ENCODE data around the gene MYO18B. TPM values are rescaled to one million over a fixed set of nuclear protein-coding genes. Genes with fewer than 3 reads are reported as not detected.

MYO18B gene
- total and polyA plus RNA-seq, 2 donors from 2014 or later, result 0.19 to 0.41 TPM

DNA sequence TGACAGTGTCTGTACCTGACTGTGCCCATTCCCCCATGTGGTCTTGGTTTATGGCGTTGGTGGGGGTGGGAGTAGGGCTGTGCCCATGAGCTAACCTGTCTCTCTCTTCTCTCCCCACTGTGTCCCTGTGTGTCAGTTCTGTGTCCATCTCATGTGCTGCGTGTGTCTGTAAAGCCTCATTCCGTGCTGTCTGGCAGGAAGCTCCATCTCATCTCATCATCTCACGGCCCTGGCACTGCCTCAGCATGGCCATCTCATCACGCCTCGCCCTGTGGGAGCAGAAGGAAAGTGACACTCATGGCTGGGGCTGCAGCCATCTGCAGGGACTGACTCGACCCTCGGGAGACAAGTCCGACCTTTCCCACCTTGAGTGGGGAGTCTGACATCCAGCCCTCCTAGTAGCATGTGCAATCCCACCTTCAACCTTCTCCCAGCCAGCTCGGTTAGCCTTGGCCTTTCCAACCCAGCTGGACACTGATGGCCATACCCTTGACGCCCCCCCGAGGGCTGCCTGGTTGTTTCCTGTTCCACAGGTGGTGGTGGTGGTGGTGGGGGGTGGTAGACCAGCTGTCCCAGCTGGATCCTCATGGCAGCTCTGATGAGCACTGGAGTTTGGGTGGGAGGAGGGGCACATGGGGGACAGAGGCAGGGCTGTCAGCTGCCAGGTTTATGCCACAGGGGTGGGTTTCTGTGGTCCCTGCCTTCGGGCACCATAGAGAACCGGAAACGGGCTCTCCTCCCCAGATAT lies 19.0 kb downstream of the MYO18B start:
- Histone ChIP-seq H3K4me1 (ENCODE audit: control insufficient read depth in 2 of 3, insufficient read depth in 2 of 3, low read depth in 1 of 3, low read length in 3 of 3) (no peaks in the 10 kb centered on the region), H3K36me3 (ENCODE audit: control insufficient read depth in 2 of 3, insufficient read depth in 3 of 3, low read length in 3 of 3) (no peaks in the 10 kb centered on the region), H3K27ac (ENCODE audit: low read depth in 2 of 2, low read length in 2 of 2) (no peak overlapping the region), H3K4me3 (ENCODE audit: low read length in 3 of 3) (no peak overlapping the region), H3K27me3 (ENCODE audit: control insufficient read depth, insufficient read depth, low read length) (no peaks in the 10 kb centered on the region), H3K9me3 (ENCODE audit: control insufficient read depth in 2 of 3, insufficient read depth in 1 of 3, low read length in 3 of 3) (no peaks in the 10 kb centered on the region), H3K9ac (ENCODE audit: low read length in 3 of 3) (no peak overlapping the region)
- TF ChIP-seq, protein P1, sequence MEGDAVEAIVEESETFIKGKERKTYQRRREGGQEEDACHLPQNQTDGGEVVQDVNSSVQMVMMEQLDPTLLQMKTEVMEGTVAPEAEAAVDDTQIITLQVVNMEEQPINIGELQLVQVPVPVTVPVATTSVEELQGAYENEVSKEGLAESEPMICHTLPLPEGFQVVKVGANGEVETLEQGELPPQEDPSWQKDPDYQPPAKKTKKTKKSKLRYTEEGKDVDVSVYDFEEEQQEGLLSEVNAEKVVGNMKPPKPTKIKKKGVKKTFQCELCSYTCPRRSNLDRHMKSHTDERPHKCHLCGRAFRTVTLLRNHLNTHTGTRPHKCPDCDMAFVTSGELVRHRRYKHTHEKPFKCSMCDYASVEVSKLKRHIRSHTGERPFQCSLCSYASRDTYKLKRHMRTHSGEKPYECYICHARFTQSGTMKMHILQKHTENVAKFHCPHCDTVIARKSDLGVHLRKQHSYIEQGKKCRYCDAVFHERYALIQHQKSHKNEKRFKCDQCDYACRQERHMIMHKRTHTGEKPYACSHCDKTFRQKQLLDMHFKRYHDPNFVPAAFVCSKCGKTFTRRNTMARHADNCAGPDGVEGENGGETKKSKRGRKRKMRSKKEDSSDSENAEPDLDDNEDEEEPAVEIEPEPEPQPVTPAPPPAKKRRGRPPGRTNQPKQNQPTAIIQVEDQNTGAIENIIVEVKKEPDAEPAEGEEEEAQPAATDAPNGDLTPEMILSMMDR (IDR thresholded peaks at IDR 0.05; ENCODE audit: borderline replicate concordance, extremely low read depth, insufficient read depth), result no peak
- FAIRE-seq (no peak), DNase-seq (no peak)
- intact Hi-C loops (cut with DNase I), result no loop called here

DNA sequence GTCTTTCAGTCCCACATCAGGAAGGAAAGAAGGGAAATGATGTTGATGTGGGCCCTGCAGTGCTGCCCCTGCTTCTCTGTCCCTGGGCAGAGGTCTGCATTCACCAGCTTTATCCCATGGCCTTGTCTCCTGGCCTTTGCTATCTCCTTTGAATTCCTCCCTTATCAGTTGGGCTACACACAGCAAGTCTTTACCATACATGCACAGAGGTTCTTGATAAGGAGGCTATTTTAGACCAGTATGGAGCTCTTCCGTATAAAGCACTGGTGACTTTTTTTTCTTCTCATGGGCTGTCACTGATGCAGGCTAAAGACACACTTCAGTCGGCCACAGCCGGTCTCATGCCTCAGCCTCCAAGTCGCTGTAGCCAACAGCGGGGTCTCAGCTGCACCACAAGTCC lies 20.2 kb downstream of the MYO18B start:
- Histone ChIP-seq H3K36me3 (ENCODE audit: control insufficient read depth in 2 of 3, insufficient read depth in 3 of 3, low read length in 3 of 3) (no peaks in the 10 kb centered on the region), H3K9me3 (ENCODE audit: control insufficient read depth in 2 of 3, insufficient read depth in 1 of 3, low read length in 3 of 3) (peaks cover 0 to 10% (median 5%) of the 10 kb centered on the region in 3 donors), H3K27ac (ENCODE audit: low read depth in 2 of 2, low read length in 2 of 2) (no peak overlapping the region), H3K27me3 (ENCODE audit: control insufficient read depth, insufficient read depth, low read length) (no peaks in the 10 kb centered on the region), H3K4me1 (ENCODE audit: control insufficient read depth in 2 of 3, insufficient read depth in 2 of 3, low read depth in 1 of 3, low read length in 3 of 3) (no peaks in the 10 kb centered on the region), H3K4me3 (ENCODE audit: low read length in 3 of 3) (no peak overlapping the region), H3K9ac (ENCODE audit: low read length in 3 of 3) (no peak overlapping the region)
- intact Hi-C loops (cut with DNase I), result no loop called here
- no peak for DNase-seq
- TF ChIP-seq, protein P1 (IDR thresholded peaks at IDR 0.05; ENCODE audit: borderline replicate concordance, extremely low read depth, insufficient read depth), result no peak
- no peak for FAIRE-seq

DNA sequence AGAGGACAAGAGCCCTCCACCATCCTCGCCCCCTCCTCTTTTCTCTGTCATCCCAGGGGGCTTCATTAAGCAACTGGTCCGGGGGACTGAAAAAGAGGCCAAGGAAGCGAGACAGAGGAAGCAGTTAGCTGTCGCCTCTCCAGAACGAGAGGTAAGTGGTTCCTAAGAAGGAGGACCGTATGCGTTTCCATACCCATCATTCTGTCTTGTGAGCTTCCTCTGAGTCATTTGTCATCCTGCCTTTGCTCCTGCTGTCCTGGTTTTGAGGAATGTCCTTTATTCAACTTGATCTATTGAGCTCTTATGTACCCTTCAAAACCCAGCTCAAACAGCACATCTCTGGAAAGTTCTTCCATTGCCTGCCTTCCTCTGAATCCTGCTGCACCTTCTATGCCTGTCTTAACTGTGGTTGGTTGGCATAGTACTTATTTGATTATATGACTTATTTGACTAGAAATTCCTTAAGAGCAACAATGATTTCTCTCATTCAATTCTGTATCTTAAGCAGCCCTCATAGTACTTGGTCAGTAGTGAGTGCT lies 21.3 kb downstream of the MYO18B start:
- Histone ChIP-seq H3K4me3 (ENCODE audit: low read length in 3 of 3) (no peak overlapping the region), H3K4me1 (ENCODE audit: control insufficient read depth in 2 of 3, insufficient read depth in 2 of 3, low read depth in 1 of 3, low read length in 3 of 3) (no peaks in the 10 kb centered on the region), H3K27ac (ENCODE audit: low read depth in 2 of 2, low read length in 2 of 2) (no peak overlapping the region), H3K27me3 (ENCODE audit: control insufficient read depth, insufficient read depth, low read length) (no peaks in the 10 kb centered on the region), H3K9ac (ENCODE audit: low read length in 3 of 3) (no peak overlapping the region), H3K9me3 (ENCODE audit: control insufficient read depth in 2 of 3, insufficient read depth in 1 of 3, low read length in 3 of 3) (peaks cover 0 to 10% (median 5%) of the 10 kb centered on the region in 3 donors), H3K36me3 (ENCODE audit: control insufficient read depth in 2 of 3, insufficient read depth in 3 of 3, low read length in 3 of 3) (no peaks in the 10 kb centered on the region)
- intact Hi-C loops (cut with DNase I), result no loop called here
- FAIRE-seq, result no peak
- TF ChIP-seq, protein P1 (IDR thresholded peaks at IDR 0.05; ENCODE audit: borderline replicate concordance, extremely low read depth, insufficient read depth), result no peak
- DNase-seq, result no peak
